22Rv1 (cell line): Measurements from ENCODE around the gene CARNS1.

Experiments
- ZFX ChIP-seq: fragments of 450-650 bp; IDR thresholded peaks from 2 replicates; pipeline ENCODE4 v1.6.1; 2017; ENCODE audit warnings: antibody characterized with exemption, borderline replicate concordance
- TF ChIP-seq, protein P1 (sequence below): fragments of 450-650 bp; IDR thresholded peaks from 2 replicates; pipeline ENCODE4 v1.5.1; 2017; ENCODE audit warnings: mild to moderate bottlenecking

- TF ChIP-seq, protein P1, sequence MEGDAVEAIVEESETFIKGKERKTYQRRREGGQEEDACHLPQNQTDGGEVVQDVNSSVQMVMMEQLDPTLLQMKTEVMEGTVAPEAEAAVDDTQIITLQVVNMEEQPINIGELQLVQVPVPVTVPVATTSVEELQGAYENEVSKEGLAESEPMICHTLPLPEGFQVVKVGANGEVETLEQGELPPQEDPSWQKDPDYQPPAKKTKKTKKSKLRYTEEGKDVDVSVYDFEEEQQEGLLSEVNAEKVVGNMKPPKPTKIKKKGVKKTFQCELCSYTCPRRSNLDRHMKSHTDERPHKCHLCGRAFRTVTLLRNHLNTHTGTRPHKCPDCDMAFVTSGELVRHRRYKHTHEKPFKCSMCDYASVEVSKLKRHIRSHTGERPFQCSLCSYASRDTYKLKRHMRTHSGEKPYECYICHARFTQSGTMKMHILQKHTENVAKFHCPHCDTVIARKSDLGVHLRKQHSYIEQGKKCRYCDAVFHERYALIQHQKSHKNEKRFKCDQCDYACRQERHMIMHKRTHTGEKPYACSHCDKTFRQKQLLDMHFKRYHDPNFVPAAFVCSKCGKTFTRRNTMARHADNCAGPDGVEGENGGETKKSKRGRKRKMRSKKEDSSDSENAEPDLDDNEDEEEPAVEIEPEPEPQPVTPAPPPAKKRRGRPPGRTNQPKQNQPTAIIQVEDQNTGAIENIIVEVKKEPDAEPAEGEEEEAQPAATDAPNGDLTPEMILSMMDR: no peak
- TF ChIP-seq ZFX: no peak
These were observed 15.1 kb upstream of the CARNS1 start for GRCh38 chr11:67400251-67400941.
